ENCODE results near the gene S1PR4.
"Not testable (repeated sequence)": the region's sequence is repeated elsewhere in the genome, so short reads cannot be mapped to it uniquely, and the experiment has no call there.

The S1PR4 gene

GRCh38 chr19:3183721-3184641 lies 5.4 kb downstream of the S1PR4 start:
- no peak for DNase-seq

GRCh38 chr19:3184847-3185460 lies 6.4 kb downstream of the S1PR4 start:
- DNase-seq, result peak; percentile 69

GRCh38 chr19:3185461-3186159 lies 7.0 kb downstream of the S1PR4 start, which contains the start of gene NCLN:
TSS of gene NCLN (plus strand) at chr19:3185930. CDS start at chr19:3186031, 101 bp downstream.
- peak; percentile 94 for DNase-seq

- DNase-seq, result no peak
Measured at GRCh38 chr19:3186160-3186688, 7.7 kb downstream of the S1PR4 start.

- no peak for DNase-seq
Measured at GRCh38 chr19:3186891-3187661, 8.5 kb downstream of the S1PR4 start.

GRCh38 chr19:3187662-3188511 lies 9.3 kb downstream of the S1PR4 start:
- DNase-seq, result no peak

GRCh38 chr19:3188627-3189596 lies 10.3 kb downstream of the S1PR4 start:
- DNase-seq, result no peak

- no peak for DNase-seq
Measured at GRCh38 chr19:3189702-3190469, 11.3 kb downstream of the S1PR4 start.

- DNase-seq, result no peak
Measured at GRCh38 chr19:3190470-3190770, 11.9 kb downstream of the S1PR4 start.

GRCh38 chr19:3190921-3191805 lies 12.6 kb downstream of the S1PR4 start:
- DNase-seq, result no peak

- DNase-seq, result not testable (repeated sequence)
Measured at GRCh38 chr19:3191806-3192104, 13.2 kb downstream of the S1PR4 start.

GRCh38 chr19:3192228-3192635 lies 13.7 kb downstream of the S1PR4 start:
- no peak for DNase-seq

GRCh38 chr19:3192684-3193083 lies 14.1 kb downstream of the S1PR4 start:
- DNase-seq, result no peak

GRCh38 chr19:3193256-3194105 lies 14.9 kb downstream of the S1PR4 start:
- DNase-seq, result no peak

- DNase-seq, result no peak
Measured at GRCh38 chr19:3194106-3195087, 15.8 kb downstream of the S1PR4 start.
